Loucy (cell line): ENCODE data around the gene P2RY1.

Experiments used
- CTCF ChIP-seq: fragments of 200-600 bp; sonication (generic); conservative IDR thresholded peaks from 2 replicates; pipeline ENCODE4 v1.5.1; 2014; ENCODE audit warnings: mild to moderate bottlenecking, antibody characterized with exemption, low read length
- EZH2phosphoT487 ChIP-seq: fragments of 200-600 bp; IDR thresholded peaks from 2 replicates; pipeline ENCODE4 v1.6.1; 2018; ENCODE audit warnings: antibody characterized with exemption, mild to moderate bottlenecking, moderate library complexity, borderline replicate concordance

GRCh38 chr3:152832046-152832445, 2.9 kb upstream of the P2RY1 start:
- TF ChIP-seq CTCF (no peak), EZH2phosphoT487 (no peak)
